Vagina (tissue), 2 donors: ENCODE results near the gene S100PBP.

Experiments used
- POLR2A ChIP-seq, 2 donors: fragments of 450-650 bp; IDR thresholded peaks; one replicate each; pipeline ENCODE4 v1.6.1; 2017; ENCODE audit warnings: antibody characterized with exemption in 2 of 2, mild to moderate bottlenecking in 2 of 2, moderate library complexity in 2 of 2
- POLR2AphosphoS5 ChIP-seq, 2 donors: sonication (generic); formaldehyde crosslinking; IDR thresholded peaks; one replicate each; pipeline ENCODE4 v1.9.0; 2017; ENCODE audit warnings: antibody characterized with exemption in 2 of 2, mild to moderate bottlenecking in 2 of 2, low read depth in 1 of 2; ENCODE audit not compliant: insufficient read depth in 1 of 2
- TF ChIP-seq, protein P1 (sequence below), 3 experiments: fragments of 450-650 bp in 2 of 3; fragments of 200-600 bp in 1 of 3; sonication (generic) in 1 of 3; IDR thresholded peaks; one replicate each; pipeline ENCODE4 v1.5.1; 2017 to 2019; ENCODE audit warnings: antibody characterized with exemption in 3 of 3, mild to moderate bottlenecking in 2 of 3, moderate library complexity in 2 of 3

- TF ChIP-seq, protein P1, sequence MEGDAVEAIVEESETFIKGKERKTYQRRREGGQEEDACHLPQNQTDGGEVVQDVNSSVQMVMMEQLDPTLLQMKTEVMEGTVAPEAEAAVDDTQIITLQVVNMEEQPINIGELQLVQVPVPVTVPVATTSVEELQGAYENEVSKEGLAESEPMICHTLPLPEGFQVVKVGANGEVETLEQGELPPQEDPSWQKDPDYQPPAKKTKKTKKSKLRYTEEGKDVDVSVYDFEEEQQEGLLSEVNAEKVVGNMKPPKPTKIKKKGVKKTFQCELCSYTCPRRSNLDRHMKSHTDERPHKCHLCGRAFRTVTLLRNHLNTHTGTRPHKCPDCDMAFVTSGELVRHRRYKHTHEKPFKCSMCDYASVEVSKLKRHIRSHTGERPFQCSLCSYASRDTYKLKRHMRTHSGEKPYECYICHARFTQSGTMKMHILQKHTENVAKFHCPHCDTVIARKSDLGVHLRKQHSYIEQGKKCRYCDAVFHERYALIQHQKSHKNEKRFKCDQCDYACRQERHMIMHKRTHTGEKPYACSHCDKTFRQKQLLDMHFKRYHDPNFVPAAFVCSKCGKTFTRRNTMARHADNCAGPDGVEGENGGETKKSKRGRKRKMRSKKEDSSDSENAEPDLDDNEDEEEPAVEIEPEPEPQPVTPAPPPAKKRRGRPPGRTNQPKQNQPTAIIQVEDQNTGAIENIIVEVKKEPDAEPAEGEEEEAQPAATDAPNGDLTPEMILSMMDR (IDR thresholded peaks at IDR 0.05) = no peak
- no peak for TF ChIP-seq POLR2AphosphoS5 (IDR thresholded peaks at IDR 0.05; ENCODE audit: insufficient read depth in 1 of 2, low read depth in 1 of 2)
- TF ChIP-seq POLR2A (IDR thresholded peaks at IDR 0.05) = no peak
Observed at GRCh38 chr1:32828341-32828740, 10.9 kb downstream of the S100PBP start.
